ENCODE results near the gene WNT2B.

The WNT2B gene

DNA sequence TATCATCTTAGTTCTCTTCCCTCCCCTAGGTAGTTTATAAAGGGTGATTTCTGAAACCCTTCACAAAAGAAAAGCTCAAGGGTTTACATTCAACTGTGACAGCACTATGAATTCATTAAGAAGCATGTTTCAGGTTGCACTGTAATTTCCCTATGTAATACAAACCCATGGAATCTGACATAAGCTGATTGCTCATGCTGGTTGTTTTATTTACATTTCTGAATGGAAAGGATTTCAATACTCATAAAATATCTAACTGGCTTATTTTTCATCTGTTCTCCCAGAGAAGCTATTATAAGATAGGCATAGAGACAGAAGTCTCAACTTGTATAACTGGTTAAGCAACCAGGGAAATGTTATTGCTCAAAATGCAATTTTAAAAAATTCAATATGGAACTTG lies 20.5 kb downstream of the WNT2B start:
- no peak for DNase-seq

DNA sequence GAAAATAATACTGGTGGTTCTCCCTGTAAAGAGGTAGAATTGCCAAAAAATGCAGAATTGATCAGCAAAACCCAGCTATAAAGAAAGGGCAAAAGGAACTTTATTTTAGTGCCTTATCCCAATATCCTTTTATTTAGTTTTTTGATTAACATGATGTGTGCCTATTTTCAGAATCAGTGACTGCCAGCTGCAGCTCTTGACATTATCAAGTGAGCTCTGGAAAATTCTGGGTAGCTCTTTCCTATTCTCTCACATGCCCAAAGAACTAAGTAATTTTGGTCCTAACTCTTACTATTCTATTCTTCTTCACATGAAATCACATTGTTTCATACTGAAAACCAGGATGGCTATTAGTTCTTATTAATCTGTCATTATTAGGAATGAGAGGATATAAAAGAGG lies 22.1 kb downstream of the WNT2B start:
- no peak for DNase-seq

DNA sequence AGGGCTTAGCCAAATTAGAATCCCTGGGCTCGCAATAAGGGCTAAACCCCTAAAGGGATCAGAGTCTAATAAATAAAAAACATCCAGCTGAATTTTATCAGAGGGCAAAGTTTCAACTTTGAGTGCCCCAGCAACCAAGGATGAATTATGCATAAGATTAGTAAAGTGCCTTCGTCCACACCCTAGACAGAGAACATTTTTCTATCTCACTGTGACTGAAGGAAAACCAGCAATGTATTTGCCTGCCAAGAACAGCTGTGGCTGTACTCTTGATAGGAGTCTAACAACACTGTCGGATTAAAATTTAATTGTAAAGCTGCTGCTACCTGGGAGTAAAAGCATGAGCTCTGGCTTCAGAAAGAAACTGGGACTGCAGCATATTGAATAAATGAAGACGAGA lies 23.3 kb downstream of the WNT2B start:
- DNase-seq = no peak

DNA sequence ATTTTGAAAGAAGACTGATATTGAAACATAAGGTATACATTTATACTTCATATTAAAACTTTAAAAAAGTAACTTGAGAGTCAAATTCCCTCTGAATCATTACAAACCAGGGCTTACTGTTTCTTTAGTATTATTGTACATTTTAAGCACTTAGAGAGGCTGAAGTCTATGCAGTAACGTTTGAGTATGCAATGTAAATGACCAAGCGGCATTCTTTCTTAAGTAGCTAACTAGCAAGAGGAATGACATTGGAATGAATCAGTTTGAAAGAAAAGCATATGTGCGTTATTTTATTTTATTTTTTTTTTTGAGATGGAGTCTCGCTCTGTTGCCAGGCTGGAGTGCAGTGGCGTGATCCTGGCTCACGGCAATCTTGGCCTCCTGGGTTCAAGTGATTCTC lies 24.3 kb downstream of the WNT2B start:
- DNase-seq = no peak

DNA sequence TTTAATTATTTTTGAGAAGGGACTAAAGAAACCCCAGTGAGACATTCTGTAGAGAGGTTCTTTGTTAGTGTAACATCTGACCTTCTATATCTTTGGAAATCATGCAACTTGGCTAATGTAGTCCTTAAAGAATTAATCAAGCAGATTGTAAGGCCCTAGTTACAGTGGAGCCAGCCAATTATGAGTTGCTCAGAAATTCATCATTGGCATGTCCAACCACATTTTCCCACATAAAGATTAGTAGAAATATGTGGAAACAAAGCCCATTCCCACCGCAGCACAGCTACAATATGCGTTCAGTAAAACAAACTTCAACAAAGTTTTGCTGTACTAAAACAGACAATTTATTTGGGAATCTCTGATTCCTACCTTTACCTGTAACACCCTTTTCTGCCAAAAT lies 27.8 kb downstream of the WNT2B start:
- DNase-seq = no peak

DNA sequence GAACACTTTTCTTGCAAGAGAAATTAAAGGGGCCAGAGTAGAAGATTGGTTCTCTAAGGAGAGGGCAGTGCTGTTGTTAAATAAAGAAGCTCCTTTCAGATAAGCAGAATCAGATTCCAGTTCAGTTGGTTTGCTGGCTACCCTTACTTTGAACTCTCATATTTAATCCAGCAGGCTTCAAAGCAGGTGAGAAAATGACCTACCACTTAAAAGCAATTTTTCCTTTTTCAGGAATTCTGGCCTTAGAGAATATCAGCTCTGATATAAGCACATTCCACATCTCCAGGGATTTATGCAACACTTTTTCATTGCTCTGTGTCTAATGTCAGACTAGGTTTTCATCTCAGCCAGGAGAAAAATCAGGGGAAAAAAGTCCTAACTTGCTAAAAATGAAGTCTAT lies 28.7 kb downstream of the WNT2B start:
- no peak for DNase-seq

DNA sequence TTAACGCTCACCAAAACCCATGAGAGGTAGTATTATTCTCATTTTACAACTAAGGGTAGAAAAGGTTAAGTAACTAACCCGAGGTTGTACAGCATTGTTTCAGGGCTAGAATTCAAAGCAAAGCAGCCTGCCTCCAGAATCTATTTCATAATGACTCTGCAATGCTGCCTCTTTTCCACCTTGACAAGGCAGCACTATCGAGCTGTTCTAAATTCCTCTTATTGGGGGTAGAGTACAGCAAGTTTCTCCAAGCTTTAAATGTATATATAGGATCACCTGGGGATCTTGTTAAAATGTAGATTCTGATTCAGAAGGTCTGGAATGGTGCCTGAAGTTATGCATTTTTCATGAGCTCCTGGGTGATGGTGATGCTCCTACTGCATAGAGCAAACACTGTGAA lies 30.1 kb downstream of the WNT2B start:
- DNase-seq = no peak

DNA sequence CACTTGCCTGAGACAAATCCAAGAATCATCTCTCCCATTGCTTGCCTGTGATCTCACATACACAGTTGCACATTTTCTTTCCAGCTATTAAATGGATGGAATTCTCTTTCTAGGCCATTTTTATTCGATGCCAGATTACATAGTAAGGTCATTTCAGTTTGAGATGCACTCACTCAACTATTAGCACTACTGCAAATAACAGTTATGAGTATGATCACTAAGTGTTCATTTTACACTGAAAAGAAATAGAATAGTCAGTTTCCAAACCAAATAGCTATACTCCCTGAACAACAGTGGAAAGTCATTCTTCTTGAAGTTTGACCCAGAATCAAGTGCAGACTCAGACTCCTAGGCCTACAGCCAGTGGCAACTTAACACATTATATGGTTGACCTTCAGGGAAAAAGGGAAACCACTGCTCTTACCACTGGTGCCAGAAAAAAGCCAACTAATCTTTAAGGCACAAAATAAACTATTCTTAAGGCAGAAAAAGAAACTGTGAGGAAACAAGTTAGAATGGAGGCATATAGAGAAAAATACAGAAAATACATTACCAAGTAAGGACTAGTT lies 31.5 kb downstream of the WNT2B start:
- no peak for DNase-seq

DNA sequence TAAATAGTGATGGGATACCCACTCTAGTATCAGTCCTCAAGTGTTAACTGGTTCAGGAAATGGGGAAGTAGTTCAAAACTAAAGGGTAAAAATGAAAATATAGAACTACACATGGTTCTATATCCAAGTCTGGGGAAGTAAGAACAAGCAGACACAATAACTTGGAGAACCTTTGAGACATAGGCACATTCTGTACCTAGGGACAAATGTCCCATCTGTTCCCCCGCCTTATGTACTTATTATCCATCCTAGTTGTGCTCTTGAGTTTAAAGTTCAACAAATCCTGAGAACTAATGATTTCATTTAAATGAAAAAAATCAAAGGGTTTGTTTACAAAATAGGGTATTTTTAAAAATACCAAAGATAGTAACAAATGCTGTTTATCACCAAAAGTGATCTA lies 32.5 kb downstream of the WNT2B start:
- no peak for DNase-seq

DNA sequence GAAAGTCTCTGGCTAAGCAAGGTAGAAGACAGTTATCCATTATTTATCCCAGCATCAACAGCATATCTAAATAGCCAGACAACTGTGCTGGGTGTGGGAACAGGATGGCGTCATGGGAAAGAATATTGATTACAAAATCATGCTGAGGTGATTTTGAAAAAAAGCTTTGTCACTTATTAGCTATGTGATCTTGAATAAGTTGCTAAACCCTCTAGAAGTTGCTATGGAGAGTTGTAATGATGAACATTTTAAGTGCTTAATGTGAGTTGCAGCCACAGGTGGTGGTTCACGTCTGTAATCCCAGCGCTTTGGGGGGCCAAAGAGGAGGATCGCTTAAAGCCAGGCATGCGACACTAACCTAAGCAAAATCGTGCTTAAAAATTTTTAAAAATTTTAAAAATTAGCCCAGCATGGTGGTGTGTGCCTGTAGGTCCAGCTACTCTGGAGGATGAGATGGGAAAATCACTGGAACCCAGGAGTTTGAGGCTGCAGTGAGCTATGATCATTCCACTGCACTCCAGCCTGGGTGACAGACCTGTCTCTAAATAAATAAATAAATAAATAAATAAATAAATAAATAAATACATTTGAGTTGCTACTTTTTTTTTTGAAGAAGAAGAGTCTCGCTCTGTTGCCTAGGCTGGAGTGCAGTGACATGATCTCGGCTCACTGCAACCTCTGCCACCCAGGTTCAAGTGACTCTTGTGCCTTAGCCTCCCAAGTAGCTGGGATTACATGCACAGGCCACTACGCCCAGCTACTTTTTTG lies 33.6 kb downstream of the WNT2B start:
- DNase-seq = no peak

DNA sequence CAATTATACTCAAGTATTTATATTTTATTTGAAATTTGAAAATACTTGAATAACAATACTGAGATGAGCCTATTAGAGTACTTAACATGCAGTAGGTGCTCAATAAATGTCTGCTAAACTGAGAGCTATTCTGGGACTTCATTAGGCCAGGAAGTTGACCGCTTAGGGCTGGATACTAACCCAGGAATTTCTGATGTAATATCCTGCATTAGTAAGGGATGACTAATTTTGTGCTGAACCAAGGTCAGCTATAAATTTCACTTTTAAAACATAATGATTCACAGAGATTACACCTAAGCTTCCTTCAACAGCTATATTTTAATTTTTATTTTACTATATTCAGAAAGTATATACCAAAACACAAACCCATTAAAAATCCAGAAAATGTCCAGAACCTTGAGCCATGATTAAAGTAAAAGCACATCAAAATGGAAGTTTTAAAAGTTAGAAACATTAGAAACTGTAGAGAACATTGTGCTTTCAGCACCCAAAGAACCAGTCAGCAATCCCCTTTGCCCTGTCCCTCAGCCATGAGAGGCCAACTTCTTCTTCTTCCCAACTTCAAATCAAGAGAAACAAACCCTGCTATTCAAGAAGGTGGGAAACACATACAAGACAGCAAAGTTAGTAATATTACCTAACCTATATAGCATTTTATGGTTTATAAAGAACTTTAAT lies 35.4 kb downstream of the WNT2B start:
- DNase-seq = no peak

DNA sequence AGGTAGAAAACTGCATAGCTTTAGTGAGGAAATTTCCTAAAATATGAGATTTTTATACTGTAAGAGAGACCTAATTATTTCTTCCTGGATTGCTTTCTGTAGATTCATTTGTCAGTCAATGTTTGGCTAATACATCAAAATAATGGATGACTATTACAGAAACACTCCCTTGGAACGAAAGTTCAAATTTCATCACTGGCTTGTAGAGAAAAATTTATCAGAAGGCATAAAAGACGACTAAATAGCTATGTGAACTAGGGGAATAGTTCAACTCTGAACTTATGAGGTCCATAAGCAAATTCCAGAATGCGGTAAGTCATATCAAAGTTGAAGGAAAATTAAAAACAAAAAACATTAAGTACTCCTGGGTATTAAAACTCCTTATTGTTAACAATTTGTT lies 36.0 kb downstream of the WNT2B start:
- no peak for DNase-seq

DNA sequence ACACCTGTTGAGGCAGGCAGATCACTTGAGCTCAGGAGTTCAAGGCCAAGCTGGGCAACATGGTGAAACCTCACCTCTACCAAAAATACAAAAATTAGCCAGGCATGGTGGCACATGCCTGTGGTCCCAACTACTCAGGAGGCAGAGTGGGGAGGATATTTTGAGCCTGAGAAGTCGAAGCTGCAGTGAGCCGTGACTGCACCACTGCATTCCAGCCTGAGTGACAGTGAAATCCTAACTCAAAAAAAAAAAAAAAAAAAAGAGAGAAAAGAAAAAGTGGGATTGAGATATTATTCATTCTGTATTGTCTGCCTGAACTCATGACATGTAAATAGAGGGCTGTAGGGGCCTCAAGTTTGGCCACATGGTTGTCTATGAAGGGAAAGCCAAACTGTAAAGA lies 37.3 kb downstream of the WNT2B start:
- no peak for DNase-seq

DNA sequence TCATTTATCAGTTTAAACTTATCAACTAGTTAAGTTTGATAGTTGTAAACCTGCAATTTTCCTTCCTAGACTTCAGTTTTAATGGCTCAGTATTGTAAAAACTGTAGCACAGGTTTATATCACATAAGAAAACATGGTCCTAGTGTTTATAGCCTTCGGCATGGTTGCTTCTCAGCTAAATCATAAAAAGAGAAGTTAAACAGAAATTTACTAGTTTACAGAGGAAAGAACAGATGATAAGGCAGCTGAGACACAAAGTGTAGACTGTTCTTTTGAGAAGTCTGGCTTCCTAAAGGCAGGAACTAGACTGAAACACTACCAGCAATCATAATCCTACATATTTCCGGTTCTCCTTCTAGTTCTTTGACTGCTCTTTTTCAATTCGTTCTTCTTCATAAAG lies 39.8 kb downstream of the WNT2B start:
- no peak for DNase-seq

DNA sequence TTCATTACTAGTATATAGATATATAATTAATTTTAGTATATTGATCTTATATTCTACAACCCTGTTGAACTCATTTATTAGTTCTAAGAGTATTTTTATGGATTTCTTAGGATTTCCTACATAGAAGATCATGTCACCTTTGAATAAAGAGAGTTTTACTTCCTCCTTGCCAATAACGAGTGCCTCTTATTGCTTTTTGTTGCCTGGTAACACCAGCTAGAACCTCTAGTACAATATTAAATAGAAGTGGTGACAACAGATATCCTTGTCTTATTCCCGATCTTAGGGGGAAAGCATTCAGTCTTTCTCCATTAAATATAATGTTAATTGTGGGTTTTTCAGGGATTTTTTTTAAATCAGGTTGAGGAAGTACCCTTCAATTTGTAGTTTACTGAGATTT lies 40.8 kb downstream of the WNT2B start:
- no peak for DNase-seq

DNA sequence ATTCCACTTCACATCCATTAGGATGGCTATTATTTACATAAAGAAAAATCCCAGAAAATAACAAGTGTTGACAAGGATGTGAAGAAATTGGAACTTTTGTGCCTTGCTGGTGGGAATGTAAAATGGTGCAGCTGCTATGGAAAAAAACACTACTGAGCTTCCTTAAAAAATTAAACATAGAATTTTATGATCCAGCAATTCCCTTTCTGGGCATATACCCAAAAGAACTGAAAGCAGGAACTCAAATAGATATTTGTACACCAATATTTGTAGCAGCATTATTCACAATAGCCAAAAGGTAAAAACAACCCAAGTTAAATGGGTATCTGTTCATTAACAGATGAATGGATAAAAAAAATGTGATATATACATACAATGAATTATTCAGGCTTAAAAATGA lies 45.6 kb downstream of the WNT2B start:
- no peak for DNase-seq

DNA sequence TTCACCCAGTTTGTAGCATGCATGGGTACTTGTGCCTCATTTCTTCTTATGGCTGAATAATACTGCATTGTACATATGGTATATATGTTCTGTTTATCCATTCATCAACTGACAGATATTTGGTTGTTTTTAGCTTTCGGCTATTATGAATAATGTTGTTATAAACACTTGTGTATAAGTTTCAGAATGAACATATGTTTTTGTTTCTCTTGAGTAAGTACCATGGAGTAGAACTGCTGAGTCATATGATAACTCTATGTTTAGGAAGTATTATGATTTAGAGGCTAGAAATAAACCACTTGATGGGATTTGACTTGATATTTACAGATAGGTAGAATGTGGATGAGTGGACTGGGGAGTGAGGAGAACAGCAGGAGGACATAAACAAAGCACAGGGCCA lies 48.6 kb downstream of the WNT2B start:
- no peak for DNase-seq

DNA sequence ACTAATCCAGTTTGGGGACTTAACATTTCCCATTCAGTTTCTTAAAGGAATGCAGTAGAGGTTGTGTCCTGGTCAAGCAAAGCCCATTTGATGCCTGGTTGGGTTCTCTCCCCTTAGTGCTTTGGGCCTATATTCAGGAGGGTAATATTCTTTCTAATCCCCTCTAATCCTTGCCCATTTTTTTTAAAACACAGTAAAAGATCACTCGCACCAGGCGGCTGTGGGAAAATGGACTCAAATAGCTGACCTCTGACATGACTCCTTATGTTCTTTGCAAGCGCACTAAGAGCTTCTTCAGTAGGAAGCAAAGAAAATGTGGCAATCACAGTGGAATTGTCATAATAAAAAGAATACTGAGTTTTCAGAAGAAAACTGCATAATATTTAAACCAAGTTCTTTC lies 49.9 kb downstream of the WNT2B start:
- no peak for DNase-seq

DNA sequence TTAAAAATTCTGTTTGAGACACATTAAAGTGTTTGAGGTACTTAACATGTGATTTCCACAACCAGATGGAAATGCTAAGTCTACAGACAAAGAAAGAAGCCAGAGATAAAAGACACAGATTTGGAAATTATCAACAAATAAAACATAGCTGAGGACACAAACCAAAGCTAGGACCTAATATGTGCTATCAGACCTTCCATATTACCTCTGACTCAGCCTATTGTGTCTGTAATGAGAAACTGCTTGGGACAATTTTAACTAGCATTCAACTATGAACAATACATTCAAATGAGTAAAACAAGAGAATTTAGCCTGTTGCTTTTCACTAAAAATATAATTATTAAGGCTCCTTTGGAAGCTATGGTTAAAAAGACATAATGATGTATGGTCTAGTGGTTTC lies 54.6 kb downstream of the WNT2B start:
- no peak for DNase-seq

DNA sequence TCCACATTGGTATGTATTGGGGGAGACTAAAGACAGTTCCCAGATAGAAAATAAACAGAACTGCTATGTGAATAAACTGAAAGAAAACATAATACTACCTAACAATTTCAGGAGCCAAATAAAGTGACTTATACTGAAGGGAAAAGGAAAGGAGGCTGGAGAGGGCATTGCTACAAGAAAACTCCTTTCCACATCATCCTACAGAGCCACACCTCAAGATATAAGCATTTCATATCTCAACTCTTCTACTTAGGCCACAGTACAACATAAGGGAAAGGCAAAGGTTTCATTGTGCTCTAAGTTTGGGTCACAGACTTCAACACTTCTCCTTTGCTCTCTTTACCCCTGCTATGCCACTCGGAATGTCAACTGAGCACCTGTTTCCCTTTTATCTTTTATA lies 55.3 kb downstream of the WNT2B start:
- DNase-seq = no peak

DNA sequence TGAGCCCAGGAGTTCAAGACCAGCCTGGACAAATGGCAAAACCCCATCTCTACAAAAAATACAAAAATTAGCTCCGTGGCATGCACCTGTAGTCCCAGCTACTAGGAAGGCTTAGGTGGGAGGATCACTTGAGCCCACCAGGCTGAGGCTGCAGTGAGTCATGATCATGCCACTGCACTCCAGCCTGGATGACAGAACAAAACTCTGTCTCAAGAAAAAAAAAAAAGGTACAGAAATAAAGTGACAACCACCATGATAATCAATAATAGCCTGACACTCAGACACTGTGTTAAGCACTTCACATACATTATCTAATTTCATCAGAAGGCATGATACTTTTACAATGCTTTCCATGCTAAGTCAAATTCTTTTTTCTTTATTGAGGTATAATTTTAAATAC lies 57.0 kb downstream of the WNT2B start:
- DNase-seq = no peak

DNA sequence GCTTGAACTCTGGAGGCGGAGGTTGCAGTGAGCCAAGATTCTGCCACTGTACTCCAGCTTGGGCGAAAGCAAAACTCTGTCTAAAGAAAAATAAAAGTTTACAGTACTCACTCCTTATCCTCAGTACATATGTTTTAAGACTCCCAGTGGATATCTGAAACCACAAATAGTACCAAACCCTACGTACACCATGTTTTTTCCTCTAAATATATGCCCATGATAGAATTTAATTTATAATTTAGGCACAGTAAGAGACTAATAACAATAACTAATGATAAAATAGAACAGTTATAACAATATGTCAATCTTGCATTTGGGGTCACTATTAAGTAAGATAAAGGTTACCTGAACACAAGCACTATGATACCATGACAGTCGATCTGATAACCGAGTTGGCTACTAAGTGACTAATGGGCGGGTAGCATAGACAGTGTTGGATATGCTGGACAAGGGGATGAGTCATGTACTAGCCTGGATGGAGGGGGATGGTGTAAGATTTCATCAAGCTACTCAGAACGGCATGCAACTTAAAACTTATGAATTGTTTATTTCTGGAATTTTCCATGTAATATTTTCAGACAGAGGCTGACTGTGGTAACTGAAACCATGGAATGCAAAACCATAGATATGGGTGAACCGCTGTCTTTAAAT lies 66.5 kb downstream of the WNT2B start:
- no peak for DNase-seq

DNA sequence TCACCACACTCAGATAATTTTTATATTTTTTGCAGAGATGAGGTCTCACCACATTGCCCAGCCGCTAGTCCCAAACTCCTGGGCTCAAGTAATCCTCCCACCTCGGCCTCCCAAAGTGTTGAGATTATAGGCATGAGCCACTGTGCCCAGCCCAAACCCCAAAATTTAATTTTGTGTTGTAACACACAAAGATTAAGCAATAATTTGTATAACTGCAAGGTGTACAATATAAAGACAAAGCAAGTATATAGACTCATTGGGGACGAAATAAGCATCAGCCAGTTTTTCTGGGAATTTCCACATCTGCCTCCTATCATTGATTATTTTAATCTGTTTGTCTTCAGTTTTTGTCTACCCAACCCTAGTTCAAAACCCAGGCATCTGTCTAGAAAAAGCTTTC lies 67.5 kb downstream of the WNT2B start:
- DNase-seq = no peak

All from NCI-H2081 (cell line).